ENCODE measurements around the gene ZNF211. TPM values are rescaled to one million over a fixed set of nuclear protein-coding genes. Genes with fewer than 3 reads are reported as not detected.

Gene ZNF211
- total and polyA plus RNA-seq, 2 donors (not counting 3 experiments of a cell fraction or from before 2014, with no cell fraction given), result 4.7 to 9.4 TPM

GRCh38 chr19:57656346-57656745 lies 23.4 kb downstream of the ZNF211 start:
- Histone ChIP-seq H3K4me1 (ENCODE audit: control insufficient read depth, extremely low read depth, insufficient read depth, low read length) (no peaks in the 10 kb centered on the region), H3K27ac (ENCODE audit: insufficient read depth, low read depth, low read length) (no peak overlapping the region), H3K27me3 (ENCODE audit: control insufficient read depth in 2 of 2, insufficient read depth in 2 of 2, low read length in 2 of 2) (no peaks in the 10 kb centered on the region), H3K36me3 (ENCODE audit: control insufficient read depth in 2 of 2, extremely low read depth in 1 of 2, insufficient read depth in 2 of 2, low read length in 2 of 2) (no peaks in the 10 kb centered on the region), H3K4me3 (replicated peaks in 1 of 3; ENCODE audit: insufficient read depth in 1 of 3, low read depth in 1 of 3, low read length in 3 of 3) (no peak overlapping the region), H3K9me3 (replicated peaks; ENCODE audit: control insufficient read depth, insufficient read depth, low read length) (no peaks in the 10 kb centered on the region), H3K4me2 (ENCODE audit: insufficient read depth, low read length) (no peak overlapping the region), H3K9me1 (replicated peaks; ENCODE audit: control insufficient read depth, extremely low read depth, insufficient read depth, low read length) (no peaks in the 10 kb centered on the region), H4K20me1 (replicated peaks; ENCODE audit: control insufficient read depth, extremely low read depth, insufficient read depth, low read length) (no peaks in the 10 kb centered on the region), H2AFZ (ENCODE audit: low read depth, low read length) (no peak overlapping the region), H3K9ac (replicated peaks; ENCODE audit: extremely low read depth, insufficient read depth, low read length) (no peak overlapping the region), H3K79me2 (ENCODE audit: control insufficient read depth, insufficient read depth, low read length) (no peaks in the 10 kb centered on the region)
- no peak for FAIRE-seq
- ChIA-PET CTCF (interaction anchor here (1.1 kb wide), 1 partner anchor 14 kb away, joined by 4 read pairs; no protein-coding TSS in a partner anchor), POLR2A (no interaction called here)
- dilution Hi-C loops (cut with MboI; ENCODE audit: extremely low pct_ligation_motif_present, low sequenced_read_pairs) (no loop called here), intact Hi-C loops (cut with micrococcal nuclease) (no loop called here)
- no peak for DNase-seq (ENCODE audit: low read depth, low spot score)
- TF ChIP-seq EZH2 (IDR thresholded peaks at IDR 0.05; ENCODE audit: borderline replicate concordance, low read depth, low read length, severe bottlenecking), result no peak
- no peak for TF ChIP-seq JUN (IDR thresholded peaks at IDR 0.05; ENCODE audit: borderline replicate concordance, insufficient read depth, insufficient read length, low read depth)
- TF ChIP-seq, protein P1, sequence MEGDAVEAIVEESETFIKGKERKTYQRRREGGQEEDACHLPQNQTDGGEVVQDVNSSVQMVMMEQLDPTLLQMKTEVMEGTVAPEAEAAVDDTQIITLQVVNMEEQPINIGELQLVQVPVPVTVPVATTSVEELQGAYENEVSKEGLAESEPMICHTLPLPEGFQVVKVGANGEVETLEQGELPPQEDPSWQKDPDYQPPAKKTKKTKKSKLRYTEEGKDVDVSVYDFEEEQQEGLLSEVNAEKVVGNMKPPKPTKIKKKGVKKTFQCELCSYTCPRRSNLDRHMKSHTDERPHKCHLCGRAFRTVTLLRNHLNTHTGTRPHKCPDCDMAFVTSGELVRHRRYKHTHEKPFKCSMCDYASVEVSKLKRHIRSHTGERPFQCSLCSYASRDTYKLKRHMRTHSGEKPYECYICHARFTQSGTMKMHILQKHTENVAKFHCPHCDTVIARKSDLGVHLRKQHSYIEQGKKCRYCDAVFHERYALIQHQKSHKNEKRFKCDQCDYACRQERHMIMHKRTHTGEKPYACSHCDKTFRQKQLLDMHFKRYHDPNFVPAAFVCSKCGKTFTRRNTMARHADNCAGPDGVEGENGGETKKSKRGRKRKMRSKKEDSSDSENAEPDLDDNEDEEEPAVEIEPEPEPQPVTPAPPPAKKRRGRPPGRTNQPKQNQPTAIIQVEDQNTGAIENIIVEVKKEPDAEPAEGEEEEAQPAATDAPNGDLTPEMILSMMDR (IDR thresholded peaks at IDR 0.05; ENCODE audit: extremely low read depth in 1 of 2, insufficient read depth in 1 of 2, low read depth in 1 of 2, low read length in 2 of 2), result no peak
- TF ChIP-seq POLR2AphosphoS5 (IDR thresholded peaks at IDR 0.05; ENCODE audit: insufficient read depth, low read depth, low read length), result no peak
- TF ChIP-seq, protein P2, sequence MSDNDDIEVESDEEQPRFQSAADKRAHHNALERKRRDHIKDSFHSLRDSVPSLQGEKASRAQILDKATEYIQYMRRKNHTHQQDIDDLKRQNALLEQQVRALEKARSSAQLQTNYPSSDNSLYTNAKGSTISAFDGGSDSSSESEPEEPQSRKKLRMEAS (IDR thresholded peaks at IDR 0.05; ENCODE audit: insufficient read depth, insufficient read length), result no peak
- no peak for TF ChIP-seq MYC (IDR thresholded peaks at IDR 0.05; ENCODE audit: low read depth, low read length)
- TF ChIP-seq GATA2 (IDR thresholded peaks at IDR 0.05; ENCODE audit: insufficient read depth, insufficient read length, low read depth, low read length), result no peak
- TF ChIP-seq FOS (IDR thresholded peaks at IDR 0.05; ENCODE audit: borderline replicate concordance, insufficient read depth, low read length), result no peak
- no peak for TF ChIP-seq POLR2A (IDR thresholded peaks at IDR 0.05; ENCODE audit: low read depth, low read length)
- no TSS peak for BruUV-seq (replicated peaks)

Measured in endothelial cell of umbilical vein (primary cell).